T-helper 2 cell treated with Interferon-gamma antibody and Interleukin-4, amounts not matched to agents 100 ng/mL and 5 ng/mL, for 36 hours (primary cell): ENCODE results near the gene PSMB5. TPM values are rescaled to one million over a fixed set of nuclear protein-coding genes. Genes with fewer than 3 reads are reported as not detected.

Source experiments
- intact Hi-C: fragments of 100-400 bp; cut with micrococcal nuclease; formaldehyde crosslinking; loops from one replicate; pipeline ENCODE4 v1.15.1; 2023
- total RNA-seq: library from RNA; stranded (reverse); gene quantifications from 2 replicates; pipeline ENCODE4 v1.2.3, GENCODE V29; 2022

Gene PSMB5
- total RNA-seq, 1 donor from 2014 or later = 72.4 TPM

DNA sequence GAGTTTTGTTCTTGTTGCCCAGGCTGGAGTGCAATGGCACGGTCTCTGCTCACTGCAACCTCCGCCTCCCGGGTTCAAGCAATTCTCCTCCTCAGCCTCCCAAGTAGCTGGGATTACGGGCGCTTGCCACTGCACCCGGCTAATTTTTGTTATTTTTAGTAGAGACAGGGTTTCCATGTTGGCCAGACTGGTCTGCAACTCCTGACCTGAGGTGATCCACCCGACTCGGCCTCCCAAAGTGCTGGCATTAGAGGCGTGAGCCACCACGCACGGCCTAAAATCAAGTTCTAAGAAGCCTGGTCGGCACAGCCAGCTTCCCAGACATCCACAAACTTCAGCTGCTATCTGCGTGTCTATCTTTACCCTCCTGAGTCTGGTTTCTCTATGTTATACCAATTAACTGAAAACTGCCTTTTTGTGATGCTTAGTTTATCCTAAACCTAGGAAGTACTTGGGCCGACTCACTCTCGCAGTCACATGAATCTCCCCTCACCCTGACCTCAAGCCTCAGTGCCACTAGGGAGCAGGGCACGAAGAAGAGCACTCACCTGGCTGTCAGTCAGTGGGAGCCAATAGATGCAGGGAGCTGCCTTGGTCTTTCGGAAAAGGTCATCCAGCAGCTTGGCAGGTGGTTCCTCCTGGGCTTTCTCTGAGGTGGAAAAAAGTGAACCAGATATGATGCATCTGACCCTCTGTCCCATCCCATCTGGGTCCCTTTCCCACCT lies 26.0 kb upstream of the PSMB5 start:
- intact Hi-C loops = no loop called here

DNA sequence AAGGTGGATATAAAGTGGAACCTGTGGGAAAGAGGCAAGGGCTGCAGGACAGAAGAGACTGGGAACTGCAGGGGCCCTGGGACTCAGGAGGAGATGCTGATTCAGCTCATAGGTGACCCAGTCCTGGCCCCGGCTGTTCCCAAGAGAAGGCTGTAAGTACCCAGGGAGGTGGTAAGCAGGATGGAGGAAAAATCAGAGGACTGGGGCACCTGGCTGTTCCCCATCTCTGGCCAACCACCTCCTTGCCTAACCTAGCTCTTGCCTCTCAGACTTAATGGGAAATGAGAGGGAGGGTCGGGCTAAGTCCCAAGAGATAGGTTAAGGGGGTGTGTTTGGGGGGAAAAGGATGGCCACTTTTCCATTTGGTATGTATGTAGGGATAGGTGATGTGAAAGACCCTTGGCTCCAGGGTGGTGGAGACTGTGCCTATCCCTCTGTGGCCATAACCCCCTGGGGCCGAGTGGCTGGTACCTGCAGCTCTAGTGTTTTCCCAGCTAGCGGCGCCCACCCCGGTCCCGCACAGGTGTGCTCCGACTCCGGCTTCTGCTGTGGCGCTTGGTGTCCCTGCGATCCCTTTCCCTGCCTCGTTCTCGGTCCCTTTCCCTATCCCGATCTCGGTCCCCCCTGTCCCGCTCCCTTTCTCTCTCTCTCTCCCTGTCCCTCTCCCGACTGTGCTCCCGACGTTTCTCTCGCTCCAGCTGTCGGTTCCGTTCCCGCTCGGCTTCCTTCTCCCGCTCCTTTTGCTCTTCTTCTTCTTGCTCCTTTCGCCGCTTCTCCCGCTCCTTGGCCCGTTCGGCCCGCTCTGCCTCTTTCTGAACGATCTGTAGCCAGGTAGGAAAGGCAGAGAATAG lies 24.2 kb upstream of the PSMB5 start:
- intact Hi-C loops = loop anchor here (1.0 to 5.0 kb wide), 3 partner anchors 73 to 488 kb away; partner anchors contain the start of gene LRP10

DNA sequence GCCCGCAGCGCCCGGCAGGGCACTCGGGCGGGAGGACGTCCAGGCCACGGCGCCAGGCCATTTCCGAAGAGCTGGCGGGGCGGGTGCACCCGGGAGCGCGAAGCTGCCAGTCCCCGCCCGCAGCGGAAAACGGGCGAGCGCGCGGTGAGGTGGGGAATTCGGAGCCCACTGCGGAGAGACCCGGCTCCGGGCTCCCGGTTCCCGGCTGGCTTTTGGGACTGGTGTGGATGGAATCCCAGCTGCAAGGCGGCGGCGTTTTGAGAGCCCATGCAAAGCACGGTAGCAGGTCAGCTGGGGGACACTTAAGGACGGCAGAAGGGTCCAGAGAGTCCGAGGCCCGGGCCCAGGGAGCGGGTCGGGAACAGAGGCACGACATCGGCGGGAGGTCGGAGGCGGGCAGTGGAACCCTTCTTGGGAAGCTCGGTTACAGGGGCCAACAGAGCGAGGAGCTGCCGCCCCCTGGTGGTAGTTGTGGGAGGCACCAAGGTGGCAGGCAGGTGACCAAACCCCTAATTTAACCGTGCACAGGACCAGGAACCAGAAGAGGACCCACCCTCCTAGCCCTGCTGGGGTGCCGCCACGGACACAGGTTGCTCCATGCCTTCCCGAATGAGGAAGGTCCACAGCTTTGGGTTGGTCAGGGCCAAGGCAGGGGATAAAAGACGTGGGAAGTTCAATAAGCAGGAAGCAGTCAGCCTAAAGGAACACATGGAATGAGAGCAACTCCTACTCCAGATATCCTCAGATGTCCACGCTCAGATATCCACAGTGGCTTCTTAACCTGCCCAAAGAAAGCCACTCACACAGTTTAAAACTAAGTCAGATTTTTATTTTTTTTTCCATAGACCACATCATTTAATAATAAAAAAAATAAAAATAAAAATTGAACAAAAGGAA lies 23.3 kb upstream of the PSMB5 start:
- intact Hi-C loops = loop anchor here (1.0 to 5.0 kb wide), 4 partner anchors 72 to 487 kb away; partner anchors contain the start of genes LRP10 and PRMT5

DNA sequence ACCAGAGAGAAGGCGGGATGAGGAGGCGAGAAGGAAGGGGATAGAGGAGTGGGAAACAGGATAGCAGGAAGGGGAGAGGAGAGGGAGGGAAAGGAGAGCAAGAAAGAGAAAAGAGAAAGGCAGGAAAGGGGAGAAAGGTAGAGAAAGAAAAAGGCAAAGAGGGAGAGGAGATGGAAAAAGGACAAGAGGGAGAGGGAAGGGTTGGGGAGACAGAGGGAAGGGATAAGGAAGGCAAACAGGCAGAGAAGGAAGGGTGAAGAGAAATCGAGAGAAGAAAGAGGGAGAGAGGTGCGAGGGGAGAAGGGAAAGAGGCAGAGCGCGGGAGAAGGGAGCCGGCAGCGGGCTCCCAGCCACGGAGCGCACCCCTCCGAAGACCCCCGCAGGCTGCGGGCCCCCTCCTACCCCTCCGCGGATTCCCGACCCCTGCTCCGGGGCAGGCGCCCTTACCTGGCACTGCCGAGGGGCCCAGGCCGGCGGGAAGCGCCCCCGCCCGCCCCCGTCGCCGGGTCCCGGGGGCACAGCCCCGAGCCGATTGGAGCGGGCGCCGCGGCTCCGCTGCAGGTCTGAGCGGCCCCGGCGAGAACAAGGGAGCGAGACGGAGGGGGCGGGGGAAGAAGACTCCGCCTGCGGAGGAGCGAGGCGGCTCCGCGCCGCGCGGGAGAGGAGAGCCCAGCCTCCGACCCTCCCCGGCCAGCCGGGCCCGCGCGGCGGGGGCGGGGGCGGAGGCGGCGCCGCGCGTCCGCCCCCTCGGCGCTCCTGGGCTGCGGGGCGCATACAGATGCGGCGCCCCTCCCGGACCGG lies 22.5 kb upstream of the PSMB5 start, which contains the start of gene CDH24:
Gene CDH24, minus strand, starts transcription at position 565 of the 801 bp plus-strand sequence. CDS start 1,787 bp downstream, outside the sequence.
- intact Hi-C loops = loop anchor here (1.0 to 5.0 kb wide), 3 partner anchors 22 to 185 kb away; partner anchors contain the start of genes LRP10 and PRMT5

DNA sequence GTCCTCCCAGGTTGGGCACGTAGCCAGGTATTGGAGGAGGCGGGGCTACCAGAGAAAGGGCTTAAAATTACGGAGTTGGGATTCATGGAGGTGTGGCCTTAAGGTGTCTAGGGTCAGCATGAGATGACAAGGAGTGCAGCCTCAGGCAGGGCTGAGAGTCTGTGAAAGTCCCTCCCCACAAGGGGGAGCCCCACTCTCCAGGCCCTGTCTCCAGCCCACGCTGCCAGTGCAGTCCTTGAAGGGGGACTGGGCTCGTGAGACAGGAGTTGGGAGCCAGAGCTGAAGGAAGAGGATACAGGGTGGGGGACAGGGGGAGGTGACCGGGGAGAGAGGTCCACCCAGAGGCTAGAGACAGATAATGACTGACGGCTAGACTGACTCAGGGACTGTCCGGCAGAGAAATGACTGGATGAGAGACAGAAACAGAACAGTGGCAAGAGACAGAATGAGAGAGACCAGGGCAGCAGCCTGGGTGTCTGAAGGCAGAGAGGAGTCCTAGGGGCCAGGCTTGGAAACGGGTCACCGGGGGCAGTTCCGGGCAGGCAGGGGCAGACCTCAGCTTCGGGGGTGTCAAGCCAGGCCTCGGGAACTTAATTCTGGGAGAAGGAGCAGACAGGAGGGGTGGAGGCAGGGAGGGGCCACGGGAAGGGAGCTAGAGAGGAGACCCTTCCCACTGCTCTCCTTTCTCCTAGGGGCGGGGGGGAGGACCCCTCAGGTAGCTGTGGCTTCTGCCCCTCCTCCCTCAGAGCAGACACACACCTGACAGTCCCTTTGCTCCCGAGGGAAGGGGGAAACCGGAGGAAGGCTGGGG lies 21.6 kb upstream of the PSMB5 start:
- intact Hi-C loops = loop anchor here (1.0 to 5.0 kb wide), 3 partner anchors 21 to 184 kb away; partner anchors contain the start of genes LRP10 and PRMT5

DNA sequence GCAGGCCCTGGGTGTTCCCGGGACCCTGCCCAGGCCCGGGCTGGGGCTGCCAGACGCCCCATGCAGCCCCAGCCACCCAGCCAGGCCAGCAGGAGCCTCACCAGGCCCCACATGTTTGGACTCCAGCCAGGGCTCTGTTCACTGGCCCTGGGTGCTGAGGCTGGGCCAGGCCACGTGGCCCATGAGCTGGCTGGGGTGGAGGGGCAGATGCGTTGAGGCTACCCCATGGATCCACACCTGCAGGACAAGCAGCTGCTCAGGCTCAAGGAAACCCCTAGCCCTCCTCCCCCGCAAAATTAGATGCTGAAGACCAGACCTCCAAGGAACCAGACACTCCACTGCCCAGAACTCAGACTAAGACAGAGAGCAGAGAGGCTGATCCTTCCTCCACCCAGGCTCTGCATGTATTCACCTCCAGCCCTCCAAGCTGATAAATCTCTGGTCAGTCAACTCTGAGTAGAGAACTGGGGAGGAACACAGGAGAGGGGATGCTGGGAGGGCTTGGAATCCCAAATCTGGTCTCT lies 21.0 kb upstream of the PSMB5 start:
- intact Hi-C loops = loop anchor here (1.0 to 5.0 kb wide), 3 partner anchors 20 to 183 kb away; partner anchors contain the start of genes LRP10 and PRMT5

DNA sequence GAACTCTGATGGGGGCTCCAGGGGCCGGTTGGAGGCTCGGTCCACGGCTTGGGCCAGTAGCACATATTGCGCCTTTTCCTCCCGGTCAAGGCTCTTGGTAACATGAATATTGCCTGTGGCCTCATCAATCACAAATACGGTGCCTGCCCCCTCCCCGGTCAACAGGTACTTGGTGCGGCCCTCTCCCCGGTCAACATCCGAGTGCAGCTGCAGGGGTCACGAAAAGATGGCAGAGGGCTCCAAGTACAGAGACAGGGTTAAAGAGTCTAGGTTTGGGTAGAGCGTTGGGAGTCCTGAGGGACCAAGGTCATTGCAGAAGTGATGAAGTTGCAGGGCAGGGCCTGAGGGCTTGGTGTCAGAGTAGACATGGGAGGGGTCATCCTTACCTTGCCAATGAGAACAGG lies 20.4 kb upstream of the PSMB5 start:
- intact Hi-C loops = loop anchor here (5.0 kb wide), 1 partner anchor 183 kb away; the partner anchor contains the start of gene LRP10

DNA sequence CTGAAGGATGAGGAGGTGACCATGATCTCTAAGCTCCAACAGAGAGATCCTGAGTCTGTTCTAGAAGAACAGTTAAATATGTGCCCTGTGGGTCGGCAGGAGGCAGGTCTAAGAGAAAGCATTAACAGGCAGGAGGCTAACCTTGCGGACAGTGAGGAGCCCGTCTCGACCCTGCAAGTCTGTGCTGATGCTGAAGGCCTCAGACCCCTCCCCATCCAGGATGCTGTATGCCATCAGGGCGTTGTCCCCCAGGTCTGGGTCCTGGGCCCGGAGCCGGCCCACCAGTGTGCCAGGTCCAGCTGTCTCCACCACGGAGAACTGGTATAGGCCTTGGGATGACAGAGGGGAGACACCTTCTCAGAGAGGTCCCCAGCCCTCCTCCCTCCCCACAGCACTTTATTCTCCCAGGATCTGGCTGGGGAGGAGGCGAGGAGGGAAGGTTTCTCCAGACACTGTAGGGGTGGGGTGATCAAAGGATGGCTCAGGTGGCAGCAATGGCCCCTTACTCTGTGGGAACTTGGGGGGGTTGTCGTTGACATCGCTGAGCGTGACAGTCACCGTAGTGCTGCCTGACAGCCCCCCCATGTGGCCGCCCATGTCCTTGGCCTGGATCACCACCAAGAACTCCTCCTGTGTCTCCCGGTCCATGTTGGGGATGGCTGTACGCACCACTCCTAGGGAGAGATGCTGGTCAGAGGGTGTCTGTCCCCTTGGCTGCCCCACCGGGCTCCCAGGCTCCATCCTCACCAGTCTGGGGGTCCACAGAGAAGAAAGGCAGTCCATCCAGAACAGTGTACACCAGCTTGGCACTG lies 19.5 kb upstream of the PSMB5 start:
- intact Hi-C loops = no loop called here

DNA sequence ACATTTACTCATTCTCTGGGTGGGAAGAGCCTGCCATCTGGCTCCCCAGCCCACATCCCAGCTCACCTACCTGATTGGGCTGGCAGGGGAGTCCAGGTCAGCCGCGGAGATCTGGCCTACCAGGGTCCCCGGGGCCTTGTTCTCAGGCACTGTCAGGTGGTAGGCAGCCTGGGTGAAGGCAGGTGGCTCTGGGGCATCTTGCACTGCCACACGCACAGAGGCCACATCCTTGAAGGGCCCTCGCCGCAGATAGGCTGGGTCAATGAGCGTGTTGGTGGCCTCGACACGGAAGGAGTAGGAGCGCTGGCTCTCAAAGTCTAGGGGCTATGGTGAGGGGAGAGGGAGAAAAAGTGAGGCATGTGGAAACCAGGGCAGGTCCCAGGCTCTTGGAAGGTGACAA lies 18.7 kb upstream of the PSMB5 start:
- intact Hi-C loops = no loop called here

DNA sequence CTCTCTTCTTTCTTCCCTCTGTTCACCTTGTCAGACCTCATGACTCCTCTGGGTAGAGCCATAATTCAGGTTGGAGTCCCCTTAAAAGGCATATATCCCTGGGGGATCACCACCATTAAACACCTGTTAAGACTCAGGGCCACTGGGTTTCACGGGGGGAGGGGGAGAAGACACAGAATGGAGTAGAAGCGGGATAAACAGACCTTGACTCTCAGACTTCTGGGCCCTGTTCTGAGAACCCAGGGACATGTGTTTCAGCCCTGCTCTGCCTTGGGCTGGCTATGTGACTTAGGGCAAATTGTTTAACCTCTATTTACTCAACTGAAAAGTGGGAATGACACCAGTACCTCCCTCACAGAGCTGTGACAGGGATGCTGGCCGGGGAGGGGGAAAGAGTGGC lies 18.0 kb upstream of the PSMB5 start:
- intact Hi-C loops = no loop called here

DNA sequence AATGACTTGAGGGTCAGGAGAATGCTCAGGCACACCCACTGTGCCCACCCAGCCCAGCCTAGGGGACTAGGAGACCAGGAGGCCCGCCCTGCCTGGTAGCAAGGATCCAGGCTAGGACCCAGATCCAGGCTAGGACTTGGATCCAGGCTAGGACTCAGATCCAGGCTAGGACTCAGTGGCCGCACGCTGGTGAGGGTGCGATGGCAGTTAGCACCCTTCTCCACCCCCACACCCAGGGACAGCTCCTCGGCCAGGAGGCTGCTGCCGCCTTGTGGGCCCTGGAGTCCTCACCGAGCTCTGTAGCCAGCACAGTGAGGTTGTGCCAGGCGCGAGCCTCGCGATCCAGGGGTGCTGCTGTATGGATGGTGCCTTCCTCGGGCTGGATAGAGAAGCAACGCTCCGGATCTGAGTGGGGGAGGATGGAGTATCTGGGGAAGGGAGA lies 17.5 kb upstream of the PSMB5 start:
- intact Hi-C loops = no loop called here

DNA sequence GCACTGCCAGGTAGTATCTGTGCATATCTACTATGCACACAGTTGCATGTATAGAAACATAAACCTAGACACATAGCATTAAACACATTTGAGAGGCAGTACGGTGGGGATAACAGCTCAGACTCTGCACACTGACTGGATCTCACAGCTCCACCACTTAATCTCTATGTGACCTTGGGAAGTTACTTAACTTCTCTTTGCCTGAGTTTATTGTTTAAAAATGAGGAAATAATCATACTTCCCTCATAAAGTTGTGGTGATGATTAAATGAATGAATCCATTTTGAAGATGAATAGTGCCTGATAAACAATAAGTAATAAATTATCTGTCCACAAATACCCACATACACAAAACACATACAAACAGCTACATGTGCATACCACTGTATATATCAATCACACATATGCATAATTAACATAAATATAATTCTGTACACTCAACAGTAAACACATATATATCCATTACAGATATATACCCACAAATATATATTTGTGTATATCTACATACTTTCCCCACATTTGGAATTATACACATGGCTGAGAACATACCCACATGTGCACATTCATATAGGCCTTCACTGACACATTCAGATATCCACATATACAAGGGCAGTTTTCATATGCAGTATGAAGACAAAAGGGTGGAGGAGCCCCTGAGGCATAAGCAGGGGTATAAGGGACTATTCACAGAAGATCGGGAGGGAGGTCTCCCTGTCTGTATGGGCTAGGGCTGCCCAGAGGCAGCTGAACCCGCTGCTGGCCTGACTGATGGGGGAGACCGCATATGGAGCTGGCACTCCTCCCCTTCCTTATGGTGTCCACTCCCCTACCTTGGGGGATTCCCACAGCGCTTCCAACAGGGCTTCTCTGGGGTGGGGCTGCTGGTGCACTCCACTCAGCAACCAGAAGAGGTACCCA lies 16.7 kb upstream of the PSMB5 start:
- intact Hi-C loops = no loop called here

DNA sequence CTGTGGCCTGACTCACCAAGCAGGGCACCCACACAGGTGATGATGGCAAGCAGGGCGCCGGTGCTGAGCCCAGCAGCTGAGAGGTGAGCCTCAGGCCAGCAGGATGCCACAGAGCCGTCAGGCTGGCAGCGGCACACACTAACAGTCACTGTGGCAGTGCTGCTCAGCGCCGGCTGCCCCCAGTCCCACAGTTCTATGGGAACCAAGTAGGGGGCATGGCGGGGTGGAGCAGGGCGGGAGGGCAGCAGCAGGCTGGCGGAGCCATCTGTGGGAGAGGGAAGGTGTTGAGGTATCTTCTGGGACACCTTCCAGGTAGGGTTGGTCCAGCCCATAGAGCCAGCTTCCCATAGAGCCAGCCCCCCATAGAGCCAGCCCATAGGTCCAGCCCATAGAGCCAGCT lies 14.3 kb upstream of the PSMB5 start:
- intact Hi-C loops = no loop called here

DNA sequence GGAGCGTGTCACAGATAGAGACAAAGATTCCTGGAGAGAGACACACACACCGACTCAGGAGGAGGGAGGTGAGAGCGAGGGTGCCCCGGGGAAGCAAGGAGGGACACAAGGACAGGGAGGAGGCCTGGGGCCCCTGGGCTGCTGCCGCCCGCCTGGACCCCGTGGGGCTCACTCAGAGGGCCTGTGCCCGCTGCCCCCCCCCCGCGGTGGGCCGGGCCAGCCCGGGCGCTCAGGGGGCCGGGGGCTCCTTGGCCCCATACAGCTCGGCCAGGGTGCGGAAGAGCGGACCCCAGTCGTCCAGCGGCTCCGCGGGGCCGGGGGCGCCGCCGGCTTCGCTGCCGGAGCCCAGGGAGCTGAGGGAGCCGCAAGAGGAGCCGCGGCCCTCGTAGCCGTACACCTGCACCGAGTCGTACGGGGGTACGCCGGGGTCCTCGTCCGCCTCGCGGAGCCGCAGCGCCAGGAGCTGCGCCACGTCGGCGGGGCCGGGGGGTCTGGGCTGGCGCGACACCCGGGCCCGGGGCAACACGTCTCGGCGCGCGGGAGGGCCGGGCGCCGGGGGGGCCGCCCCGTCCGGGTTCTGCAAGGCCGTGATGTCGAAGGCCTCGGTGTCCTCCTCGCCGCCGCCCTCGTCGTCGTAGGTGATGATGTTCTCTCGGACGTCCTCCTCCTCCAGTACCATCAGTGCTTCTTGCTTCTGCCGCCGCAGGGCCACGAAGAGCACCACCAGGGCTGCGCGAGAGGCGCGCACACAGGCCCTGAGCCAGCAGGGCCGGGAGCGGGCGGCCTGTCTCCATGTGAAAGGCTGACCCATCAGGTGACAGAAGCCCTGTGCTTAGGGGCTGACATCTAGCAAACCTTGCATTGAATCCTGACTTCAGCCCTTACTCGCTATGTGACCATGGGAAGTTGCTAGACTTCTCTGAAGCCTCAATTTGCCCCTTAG lies 13.3 kb upstream of the PSMB5 start:
- intact Hi-C loops = no loop called here

DNA sequence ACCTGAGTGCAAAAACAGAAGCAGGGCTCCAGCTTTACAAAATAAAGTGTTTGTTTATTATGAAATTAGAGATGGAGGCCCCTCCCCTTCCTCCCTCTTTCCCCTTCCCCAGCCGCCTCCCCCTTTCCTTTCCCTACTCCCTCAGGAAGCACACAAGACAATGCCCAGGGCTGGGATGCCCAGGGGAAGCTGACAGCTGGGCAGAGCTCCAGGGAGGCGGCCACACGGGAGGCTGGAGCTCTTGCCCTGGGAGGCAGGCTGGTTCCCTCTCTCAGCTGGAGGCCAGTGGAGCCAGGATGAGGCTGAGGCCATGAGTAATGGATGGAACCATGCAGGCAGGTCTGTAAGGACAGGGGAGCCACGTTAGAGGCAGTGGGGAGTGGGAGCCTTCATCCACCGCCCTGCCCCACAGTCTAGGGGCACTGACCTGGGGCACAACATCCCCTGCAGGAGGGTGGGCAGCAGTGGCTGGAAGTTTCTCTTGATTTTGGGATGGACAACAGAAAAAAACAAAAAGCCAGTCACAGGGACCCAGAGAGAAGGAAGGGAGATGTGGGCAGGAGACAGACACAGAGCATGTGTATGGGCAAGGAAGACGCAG lies 12.4 kb upstream of the PSMB5 start:
- intact Hi-C loops = no loop called here
